Keratinocyte (primary cell): Measurements from ENCODE around the gene CADM2.

ENCODE experiments used
- EZH2 ChIP-seq: IDR thresholded peaks from one replicate; pipeline ENCODE4 v1.6.1; 2012; ENCODE audit warnings: inconsistent platforms, mild to moderate bottlenecking, low read length, moderate library complexity
- TF ChIP-seq, protein P1 (sequence below), 3 experiments: IDR thresholded peaks in 1 of 3; conservative IDR thresholded peaks in 1 of 3; optimal IDR thresholded peaks in 1 of 3; 2 replicates in 2 of 3; 3 replicates in 1 of 3; pipeline versions ENCODE3 to v1.5.1; 2011; ENCODE audit warnings: low read length in 3 of 3, mild to moderate bottlenecking in 3 of 3, moderate library complexity in 2 of 3, control low read depth in 1 of 3, inconsistent platforms in 1 of 3; ENCODE audit not compliant: insufficient read depth in 2 of 3; ENCODE audit errors: extremely low read depth in 1 of 3

DNA sequence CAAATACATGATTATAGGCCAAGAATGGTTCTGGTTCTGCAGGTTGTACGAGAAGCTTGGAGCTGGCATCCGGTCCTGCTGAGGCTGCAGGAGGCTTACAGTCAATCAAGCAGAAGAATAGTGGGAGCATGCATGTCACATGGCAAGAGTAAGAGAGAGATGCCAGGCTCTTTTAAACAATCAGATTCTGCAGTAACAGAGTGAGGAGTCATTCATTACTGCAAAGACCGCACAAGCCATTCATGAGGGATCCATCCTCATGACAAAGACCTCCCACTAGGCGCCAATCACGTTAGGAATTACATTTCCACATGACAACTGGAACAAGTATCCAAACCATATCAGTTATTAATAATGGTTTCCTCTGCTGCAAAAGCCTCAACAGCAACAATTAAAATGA is 536.8 kb downstream of the CADM2 start:
- TF ChIP-seq, protein P1, sequence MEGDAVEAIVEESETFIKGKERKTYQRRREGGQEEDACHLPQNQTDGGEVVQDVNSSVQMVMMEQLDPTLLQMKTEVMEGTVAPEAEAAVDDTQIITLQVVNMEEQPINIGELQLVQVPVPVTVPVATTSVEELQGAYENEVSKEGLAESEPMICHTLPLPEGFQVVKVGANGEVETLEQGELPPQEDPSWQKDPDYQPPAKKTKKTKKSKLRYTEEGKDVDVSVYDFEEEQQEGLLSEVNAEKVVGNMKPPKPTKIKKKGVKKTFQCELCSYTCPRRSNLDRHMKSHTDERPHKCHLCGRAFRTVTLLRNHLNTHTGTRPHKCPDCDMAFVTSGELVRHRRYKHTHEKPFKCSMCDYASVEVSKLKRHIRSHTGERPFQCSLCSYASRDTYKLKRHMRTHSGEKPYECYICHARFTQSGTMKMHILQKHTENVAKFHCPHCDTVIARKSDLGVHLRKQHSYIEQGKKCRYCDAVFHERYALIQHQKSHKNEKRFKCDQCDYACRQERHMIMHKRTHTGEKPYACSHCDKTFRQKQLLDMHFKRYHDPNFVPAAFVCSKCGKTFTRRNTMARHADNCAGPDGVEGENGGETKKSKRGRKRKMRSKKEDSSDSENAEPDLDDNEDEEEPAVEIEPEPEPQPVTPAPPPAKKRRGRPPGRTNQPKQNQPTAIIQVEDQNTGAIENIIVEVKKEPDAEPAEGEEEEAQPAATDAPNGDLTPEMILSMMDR (optimal IDR thresholded peaks at IDR 0.05 in 1 of 3, IDR thresholded peaks at IDR 0.05 in 1 of 3, conservative IDR thresholded peaks at IDR 0.05 in 1 of 3; ENCODE audit: extremely low read depth in 1 of 3, insufficient read depth in 2 of 3, low read length in 3 of 3): no peak
- no peak for TF ChIP-seq EZH2
